ENCODE measurements around the gene WWOX. TPM values are rescaled to one million over a fixed set of nuclear protein-coding genes. Genes with fewer than 3 reads are reported as not detected.

The WWOX gene
- total and polyA plus RNA-seq, 2 of the 4 experiments (the other 2 are of a cell fraction): 2.7 to 5.4 TPM

- Histone ChIP-seq H3K4me3 (ENCODE audit: insufficient read depth, low read depth, low read length) (no peak overlapping the region), H3K9ac (ENCODE audit: low read depth, low read length) (no peak overlapping the region), H3K14ac (replicated peaks; ENCODE audit: low read depth, low read length) (no peak overlapping the region), H3K79me1 (ENCODE audit: low read depth in 1 of 2, low read length in 2 of 2) (no peaks in the 10 kb centered on the region), H3K9me3 (ENCODE audit: control insufficient read depth, insufficient read depth, low read length) (peaks cover 32% of the 10 kb centered on the region), H3K18ac (ENCODE audit: low read depth, low read length) (no peak overlapping the region), H4K8ac (ENCODE audit: low read depth in 2 of 2, low read length in 2 of 2) (no peak overlapping the region), H2AK9ac (replicated peaks; ENCODE audit: low read depth, low read length, poor library complexity) (no peak overlapping the region), H3K27me3 (ENCODE audit: control insufficient read depth, insufficient read depth, low read length) (no peaks in the 10 kb centered on the region), H3K56ac (ENCODE audit: extremely low read depth, insufficient read depth, low read length) (no peak overlapping the region), H3K27ac (ENCODE audit: insufficient read depth, low read length) (no peak overlapping the region), H3K4me2 (ENCODE audit: low read depth, low read length) (no peak overlapping the region), H4K5ac (ENCODE audit: low read depth, low read length) (no peak overlapping the region), H2BK15ac (ENCODE audit: low read depth, low read length) (no peak overlapping the region), H4K20me1 (ENCODE audit: insufficient read depth, low read length) (no peaks in the 10 kb centered on the region), H2BK20ac (ENCODE audit: low read depth, low read length) (no peak overlapping the region), H2AFZ (replicated peaks; ENCODE audit: low read length, poor library complexity) (no peak overlapping the region), H4K91ac (ENCODE audit: insufficient read depth, low read depth, low read length) (no peak overlapping the region), H3K36me3 (ENCODE audit: control insufficient read depth, insufficient read depth, low read length) (no peaks in the 10 kb centered on the region), H2BK5ac (ENCODE audit: low read depth, low read length, poor library complexity, severe bottlenecking) (no peak overlapping the region), H3K4ac (ENCODE audit: low read depth, low read length) (no peak overlapping the region), H3K4me1 (ENCODE audit: control insufficient read depth, insufficient read depth, low read length) (no peaks in the 10 kb centered on the region), H3K23ac (ENCODE audit: low read depth, low read length) (no peak overlapping the region), H2BK120ac (ENCODE audit: low read depth, low read length) (no peak overlapping the region), H3K9me1 (ENCODE audit: insufficient read depth, low read length) (no peaks in the 10 kb centered on the region), H2AK5ac (ENCODE audit: low read depth, low read length) (no peak overlapping the region)
- no peak for DNase-seq
- no peak for ATAC-seq (ENCODE audit: low read depth)
- in situ Hi-C loops (cut with MboI; ENCODE audit: low sequenced_read_pairs): no loop called here
- intact Hi-C loops (cut with micrococcal nuclease): no loop called here
- WGBS, 2 experiments (ENCODE audit: extremely low coverage in 2 of 2, insufficient read length in 1 of 2): no CpG with 5 or more reads among the region's 14 CpGs
- CTCF ChIA-PET: no interaction called here
- dilution Hi-C loops (cut with HindIII; ENCODE audit: low sequenced_read_pairs, unreplicated experiment): no loop called here
- no TSS peak for BruUV-seq (replicated peaks)
- no peak for TF ChIP-seq MXI1 (IDR thresholded peaks at IDR 0.05; ENCODE audit: borderline replicate concordance, low read depth, low read length)
- POLR2A ChIA-PET (ENCODE audit: unreplicated experiment): no interaction called here
Measured at GRCh38 chr16:79177018-79177417, 1077.6 kb downstream of the WWOX start.
